Adipocyte (in vitro differentiated cells): Measurements from ENCODE around the gene ACP5.

ENCODE experiments used
- DNase-seq: peaks from one replicate; pipeline ENCODE4 v3.0.0-alpha.2; 2015; ENCODE audit warnings: low read depth
- H3K27me3 ChIP-seq: replicated peaks from 2 replicates; pipeline ENCODE4 v1.7.0; 2013; ENCODE audit warnings: mild to moderate bottlenecking, low read length, moderate library complexity; ENCODE audit not compliant: control insufficient read depth, insufficient read depth
- H3K36me3 ChIP-seq: 2 replicates; pipeline ENCODE4 v1.7.0; 2013; ENCODE audit warnings: low read length, mild to moderate bottlenecking, moderate library complexity; ENCODE audit not compliant: control insufficient read depth, insufficient read depth, severe bottlenecking
- H3K4me1 ChIP-seq: 2 replicates; pipeline ENCODE4 v1.7.0; 2013; ENCODE audit warnings: mild to moderate bottlenecking, low read length, moderate library complexity; ENCODE audit not compliant: control insufficient read depth, insufficient read depth
- H3K4me3 ChIP-seq: 2 replicates; pipeline ENCODE4 v1.7.0; 2013; ENCODE audit warnings: mild to moderate bottlenecking, low read length, moderate library complexity
- H3K9ac ChIP-seq: 2 replicates; pipeline ENCODE4 v1.7.0; 2013; ENCODE audit warnings: mild to moderate bottlenecking, low read length, moderate library complexity
- H3K9me3 ChIP-seq: 2 replicates; pipeline ENCODE4 v1.7.0; 2013; ENCODE audit warnings: mild to moderate bottlenecking, low read length, moderate library complexity; ENCODE audit not compliant: control insufficient read depth

ACP5 gene

GRCh38 chr19:11598103-11598483 is 20.6 kb upstream of the ACP5 start:
- H3K9me3 ChIP-seq: no peaks in the 10 kb centered on the region
- DNase-seq: no peak
- peak overlapping the region; percentile 97 for H3K9ac ChIP-seq
- no peaks in the 10 kb centered on the region for H3K27me3 ChIP-seq
- no peaks in the 10 kb centered on the region for H3K36me3 ChIP-seq
- H3K4me3 ChIP-seq: peak overlapping the region; percentile 93
- peaks cover 6% of the 10 kb centered on the region for H3K4me1 ChIP-seq

GRCh38 chr19:11597202-11598102 is 20.0 kb upstream of the ACP5 start, which contains the start of gene ZNF627:
Gene ZNF627, plus strand, starts transcription at chr19:11597483. Its CDS starts 145 bp downstream, at chr19:11597628.
- Histone ChIP-seq H3K4me1 (peaks cover 6% of the 10 kb centered on the region), H3K9me3 (no peaks in the 10 kb centered on the region), H3K36me3 (no peaks in the 10 kb centered on the region), H3K9ac (peak within 1 kb of the TSS; percentile 97), H3K27me3 (no peaks in the 10 kb centered on the region), H3K4me3 (peak within 1 kb of the TSS; percentile 93)
- DNase-seq: peak; percentile 99

- H3K4me3 ChIP-seq: no peak overlapping the region
- H3K27me3 ChIP-seq: no peaks in the 10 kb centered on the region
- no peak overlapping the region for H3K9ac ChIP-seq
- DNase-seq: no peak
- H3K9me3 ChIP-seq: no peaks in the 10 kb centered on the region
- H3K4me1 ChIP-seq: peaks cover 6% of the 10 kb centered on the region
- H3K36me3 ChIP-seq: no peaks in the 10 kb centered on the region
These were observed 18.7 kb upstream of the ACP5 start for GRCh38 chr19:11596156-11596555.

- Histone ChIP-seq H3K4me1 (peaks cover 6% of the 10 kb centered on the region), H3K36me3 (no peaks in the 10 kb centered on the region), H3K9ac (no peak overlapping the region), H3K9me3 (no peaks in the 10 kb centered on the region), H3K4me3 (no peak overlapping the region), H3K27me3 (no peaks in the 10 kb centered on the region)
- no peak for DNase-seq
These were observed 16.6 kb upstream of the ACP5 start for GRCh38 chr19:11594084-11594483.

- H3K4me3 ChIP-seq: no peak overlapping the region
- no peak for DNase-seq
These were observed 10.7 kb upstream of the ACP5 start for GRCh38 chr19:11587975-11588631.

GRCh38 chr19:11587302-11587974 is 10.0 kb upstream of the ACP5 start:
- Histone ChIP-seq H3K36me3 (no peaks in the 10 kb centered on the region), H3K9ac (no peak overlapping the region), H3K4me3 (no peak overlapping the region), H3K4me1 (no peaks in the 10 kb centered on the region), H3K9me3 (no peaks in the 10 kb centered on the region), H3K27me3 (no peaks in the 10 kb centered on the region)
- DNase-seq: peak; percentile 92

More at GRCh38 chr19:11587975-11588631, 10.7 kb upstream of the ACP5 start:
- Histone ChIP-seq H3K9ac (no peak overlapping the region), H3K36me3 (no peaks in the 10 kb centered on the region), H3K4me1 (no peaks in the 10 kb centered on the region), H3K27me3 (no peaks in the 10 kb centered on the region), H3K9me3 (no peaks in the 10 kb centered on the region)

- peaks cover 3% of the 10 kb centered on the region for H3K4me1 ChIP-seq
- H3K4me3 ChIP-seq: no peak overlapping the region
- H3K9me3 ChIP-seq: no peaks in the 10 kb centered on the region
- no peaks in the 10 kb centered on the region for H3K36me3 ChIP-seq
- DNase-seq: no peak
- H3K9ac ChIP-seq: no peak overlapping the region
- no peaks in the 10 kb centered on the region for H3K27me3 ChIP-seq
These were observed 8.9 kb upstream of the ACP5 start for GRCh38 chr19:11586331-11586730.

- Histone ChIP-seq H3K27me3 (peaks cover 16% of the 10 kb centered on the region), H3K4me1 (peaks cover 16% of the 10 kb centered on the region), H3K9me3 (no peaks in the 10 kb centered on the region), H3K36me3 (no peaks in the 10 kb centered on the region), H3K4me3 (peak overlapping the region; percentile 50), H3K9ac (peak overlapping the region; percentile 39)
- peak; percentile 47 for DNase-seq
These were observed 4.3 kb upstream of the ACP5 start for GRCh38 chr19:11581740-11582139.

- Histone ChIP-seq H3K36me3 (no peaks in the 10 kb centered on the region), H3K9ac (no peak overlapping the region), H3K4me1 (peaks cover 16% of the 10 kb centered on the region), H3K27me3 (peaks cover 16% of the 10 kb centered on the region), H3K9me3 (no peaks in the 10 kb centered on the region), H3K4me3 (no peak overlapping the region)
- no peak for DNase-seq
These were observed 2.7 kb upstream of the ACP5 start for GRCh38 chr19:11580116-11580515.

GRCh38 chr19:11578258-11579142 is 1.1 kb upstream of the ACP5 start:
- no peaks in the 10 kb centered on the region for H3K36me3 ChIP-seq
- H3K9me3 ChIP-seq: no peaks in the 10 kb centered on the region
- no peak for DNase-seq
- no peak overlapping the region for H3K9ac ChIP-seq
- peaks cover 16% of the 10 kb centered on the region for H3K27me3 ChIP-seq
- H3K4me3 ChIP-seq: no peak overlapping the region
- peaks cover 16% of the 10 kb centered on the region for H3K4me1 ChIP-seq
